ENCODE data around the gene HJURP.

Gene HJURP

DNA sequence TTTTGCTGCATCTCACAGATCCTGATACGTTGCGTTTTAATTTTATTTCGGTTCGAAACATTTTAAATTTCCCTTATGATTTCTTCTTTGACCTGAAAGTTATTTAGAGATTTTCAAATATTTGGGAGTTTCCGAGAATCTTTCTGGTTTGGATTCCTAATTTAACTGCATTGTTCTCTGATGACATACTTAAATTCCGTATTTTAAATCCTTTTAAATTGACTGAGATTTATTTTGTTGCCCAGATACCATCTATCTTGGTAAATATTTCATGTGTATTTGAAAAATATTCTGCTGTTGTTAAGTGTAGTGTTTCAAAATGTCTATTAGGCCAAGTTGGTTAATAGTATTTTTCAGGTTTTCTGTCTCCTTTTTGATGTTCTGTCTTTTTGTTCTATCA is 38.5 kb downstream of the HJURP start:
- no peak for DNase-seq (ENCODE audit: low read depth, low spot score)

DNA sequence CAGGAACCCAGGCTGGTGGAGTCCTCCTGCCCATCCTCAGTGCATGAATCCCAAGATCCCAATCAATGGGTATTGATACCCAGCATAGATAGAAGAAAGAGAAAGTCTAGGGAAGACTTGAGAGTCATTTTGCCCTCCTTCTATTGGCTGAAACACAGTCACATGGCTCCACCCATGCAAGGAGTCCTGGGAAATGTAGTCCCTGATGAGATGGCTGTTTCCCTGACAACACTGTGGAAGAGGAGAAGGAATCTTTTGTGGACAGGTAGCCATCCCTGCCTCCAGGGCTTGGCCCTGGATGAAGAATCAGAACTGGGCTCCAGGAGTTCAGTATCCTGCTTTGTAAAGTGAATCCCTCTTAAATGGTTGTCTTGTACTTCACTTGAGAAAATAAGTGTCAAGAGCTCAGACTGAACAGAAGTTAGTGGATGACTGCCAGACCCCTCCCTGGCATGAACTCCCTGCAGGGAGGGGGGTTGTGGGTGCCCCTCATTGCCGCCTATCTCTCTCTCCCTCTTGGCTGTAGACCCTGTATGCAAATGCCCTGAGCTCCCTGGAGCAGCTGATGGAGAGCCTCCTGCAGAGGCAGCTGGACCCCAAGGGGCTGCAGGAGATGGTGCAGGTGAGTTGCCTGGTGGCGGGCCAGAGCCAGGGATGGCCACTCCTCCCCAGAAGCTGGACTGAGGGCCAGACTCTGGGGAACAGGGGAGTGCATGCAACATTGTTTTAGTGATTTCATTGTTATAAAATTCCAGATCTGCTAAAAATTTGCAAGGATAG is 40.1 kb downstream of the HJURP start:
- DNase-seq (ENCODE audit: low read depth, low spot score), result no peak

DNA sequence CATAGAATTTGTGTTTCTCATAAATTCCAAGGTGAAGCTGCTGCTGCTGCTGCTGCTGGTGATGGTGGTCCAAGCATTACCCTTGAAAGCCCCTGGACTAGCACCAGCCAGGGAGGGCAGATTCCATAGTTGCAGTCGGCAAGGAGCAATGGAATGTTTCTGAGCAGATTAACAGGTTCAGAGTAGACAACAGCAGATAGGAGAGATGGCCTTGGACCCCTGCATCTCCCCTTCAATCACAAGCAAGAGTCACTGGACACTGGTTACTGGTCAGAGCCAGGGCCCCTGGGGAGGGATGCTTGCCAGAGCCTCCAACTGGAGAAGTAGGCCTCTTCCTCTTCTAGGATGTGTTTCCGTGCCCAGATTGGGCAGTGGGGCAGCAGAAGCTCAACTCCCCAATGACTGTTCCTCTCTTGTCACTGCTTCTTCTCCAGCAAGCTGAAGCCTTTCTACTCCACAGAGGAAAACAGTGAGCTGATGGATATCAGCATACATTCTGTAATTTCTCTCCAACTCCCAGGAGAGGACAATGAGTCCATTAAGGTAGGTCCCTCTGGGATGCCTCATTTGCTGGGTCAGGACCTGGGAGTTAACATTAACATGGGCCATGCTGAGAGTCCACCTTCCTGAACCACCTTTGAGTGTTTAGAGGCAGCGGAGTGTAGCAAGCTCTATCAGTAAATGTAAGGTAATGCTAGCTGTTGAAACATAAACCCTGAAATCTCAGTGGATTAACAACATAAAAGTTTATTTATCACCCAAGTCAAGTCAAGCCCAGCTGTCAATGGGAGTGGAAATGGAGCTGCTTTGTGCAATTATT is 40.9 kb downstream of the HJURP start:
- DNase-seq (ENCODE audit: low read depth, low spot score), result no peak

DNA sequence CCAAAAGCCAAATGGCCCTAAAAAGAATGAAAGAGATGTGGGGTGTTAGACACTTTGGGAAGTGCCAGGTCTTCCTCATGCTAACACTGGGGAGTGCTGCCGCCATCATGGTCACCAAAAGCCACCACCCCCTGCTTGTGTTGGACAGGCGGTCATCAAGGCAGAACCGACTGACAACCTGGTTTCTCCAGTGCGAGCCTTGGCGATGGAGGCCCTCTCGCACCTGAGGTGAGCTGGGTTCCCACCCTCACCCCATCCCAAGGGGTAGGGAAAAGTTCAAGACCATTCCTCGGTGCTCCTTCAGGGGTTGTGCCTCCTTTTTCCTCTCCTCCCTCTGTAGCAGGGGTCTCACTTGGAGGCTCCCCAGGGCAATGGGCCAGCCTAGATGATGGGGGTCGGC is 42.6 kb downstream of the HJURP start:
- no peak for DNase-seq (ENCODE audit: low read depth, low spot score)

DNA sequence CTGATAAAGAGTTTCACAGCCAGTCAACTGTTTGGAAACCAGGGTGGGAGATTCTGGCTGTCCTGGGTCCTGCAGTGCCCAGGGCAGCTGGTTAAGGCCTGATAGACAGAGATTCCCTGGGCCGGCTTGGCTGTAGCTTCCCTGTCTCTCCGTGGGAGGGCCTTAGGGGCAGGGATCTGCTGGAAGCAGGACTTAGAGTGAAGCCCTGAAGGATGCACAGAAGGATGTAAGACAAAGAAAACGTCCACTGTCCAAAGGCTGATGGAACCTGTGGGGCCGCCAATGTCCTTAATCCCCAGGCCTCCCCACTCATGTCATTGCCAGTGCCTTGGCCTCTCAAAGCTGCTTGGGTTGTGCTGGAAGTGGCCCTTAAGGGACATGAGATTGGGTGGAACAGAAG is 43.2 kb downstream of the HJURP start:
- DNase-seq (ENCODE audit: low read depth, low spot score), result no peak

DNA sequence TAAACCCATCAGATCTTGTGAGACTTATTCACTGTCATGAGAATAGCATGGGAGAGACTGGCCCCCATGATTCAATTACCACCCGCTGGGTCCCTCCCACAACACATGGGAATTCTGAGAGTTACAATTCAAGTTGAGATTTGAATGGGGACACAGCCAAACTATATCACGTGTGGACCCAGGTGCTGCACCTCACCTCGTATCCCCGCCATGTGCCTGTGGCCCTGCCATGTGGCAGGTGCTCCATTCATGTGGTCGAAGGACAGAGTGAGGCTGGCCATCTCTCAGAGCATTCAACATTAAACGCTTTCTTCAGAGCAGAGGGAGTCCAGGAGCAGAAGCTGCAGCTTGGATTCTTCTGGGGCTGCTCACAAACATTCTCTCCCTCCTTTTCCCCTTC is 44.0 kb downstream of the HJURP start:
- no peak for DNase-seq (ENCODE audit: low read depth, low spot score)

DNA sequence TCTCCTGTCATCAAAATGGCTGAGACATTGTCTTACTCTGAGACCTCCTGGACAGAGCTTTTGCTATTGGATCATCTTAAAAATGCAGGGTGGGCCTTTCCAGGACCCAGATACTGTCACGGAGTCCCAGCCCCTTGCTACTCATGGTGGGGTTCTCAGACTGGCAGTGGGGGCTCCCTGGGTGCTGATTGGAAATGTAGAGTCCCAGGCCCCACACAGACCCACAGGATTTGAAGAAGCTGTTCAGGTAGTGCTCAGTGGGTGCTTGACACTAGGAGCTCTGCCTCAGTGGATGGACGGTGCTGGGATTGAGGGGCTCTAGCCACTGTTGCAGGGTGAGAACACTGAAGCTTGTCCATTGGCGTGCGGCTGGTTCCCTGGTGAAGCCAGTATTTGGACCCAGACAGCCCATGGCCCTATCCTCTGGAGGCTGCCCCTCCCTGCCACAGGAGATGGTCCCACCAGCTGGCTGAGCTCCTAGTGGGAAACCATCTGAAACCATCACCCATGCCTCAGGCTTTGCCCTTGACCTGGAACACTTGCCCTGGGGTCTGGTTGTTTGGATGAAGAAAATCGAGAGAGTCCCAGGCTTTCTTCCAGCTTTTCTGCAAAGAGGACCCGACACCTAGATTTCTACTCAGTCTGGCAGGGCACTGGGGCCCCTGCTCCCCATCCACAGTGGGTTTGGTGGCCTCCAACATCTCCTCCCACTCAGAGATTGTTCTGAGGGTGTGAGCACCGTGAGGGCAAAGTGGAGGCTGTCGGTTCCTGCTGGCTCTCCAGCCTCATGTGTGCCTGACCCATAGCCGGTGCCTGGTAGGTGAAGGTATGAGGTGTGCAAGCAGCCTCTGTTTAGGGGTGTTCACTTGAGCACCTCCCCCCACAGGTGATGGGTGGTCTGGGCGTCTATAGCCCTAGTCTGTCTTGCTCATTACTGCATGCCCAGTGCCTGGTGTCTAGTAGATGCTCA is 46.1 kb downstream of the HJURP start:
- no peak for DNase-seq (ENCODE audit: low read depth, low spot score)

DNA sequence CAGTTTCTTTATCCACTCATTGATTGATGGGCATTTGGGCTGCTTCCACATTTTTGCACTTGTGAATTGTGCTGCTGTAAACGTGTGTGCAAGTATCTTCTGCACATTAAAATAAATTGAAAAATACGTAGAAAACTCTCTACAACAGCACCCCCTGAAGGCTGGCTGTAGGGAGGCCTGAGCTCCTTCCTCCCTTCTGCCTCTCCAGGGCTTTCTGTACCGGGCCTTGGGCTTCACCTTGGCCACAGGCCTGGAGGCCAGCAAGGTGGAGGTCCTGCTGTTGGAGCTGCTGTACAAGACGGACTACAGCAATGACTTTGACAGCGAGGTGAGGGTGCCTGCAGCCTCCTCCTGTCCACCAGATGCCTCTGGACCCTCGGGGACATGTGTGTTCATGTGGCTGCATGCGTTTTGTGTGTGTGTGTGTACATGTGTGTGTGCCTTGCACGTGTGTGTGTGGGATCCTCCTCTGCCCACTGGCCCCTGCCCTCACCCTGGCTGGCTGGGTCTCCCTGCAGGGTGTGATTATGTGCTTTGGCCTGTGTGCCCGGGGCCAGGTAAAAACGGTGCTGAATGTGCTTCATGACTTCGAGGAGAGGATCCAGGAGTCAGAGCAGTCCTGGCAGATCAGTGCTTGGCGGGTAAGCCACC is 47.0 kb downstream of the HJURP start:
- DNase-seq (ENCODE audit: low read depth, low spot score), result no peak

DNA sequence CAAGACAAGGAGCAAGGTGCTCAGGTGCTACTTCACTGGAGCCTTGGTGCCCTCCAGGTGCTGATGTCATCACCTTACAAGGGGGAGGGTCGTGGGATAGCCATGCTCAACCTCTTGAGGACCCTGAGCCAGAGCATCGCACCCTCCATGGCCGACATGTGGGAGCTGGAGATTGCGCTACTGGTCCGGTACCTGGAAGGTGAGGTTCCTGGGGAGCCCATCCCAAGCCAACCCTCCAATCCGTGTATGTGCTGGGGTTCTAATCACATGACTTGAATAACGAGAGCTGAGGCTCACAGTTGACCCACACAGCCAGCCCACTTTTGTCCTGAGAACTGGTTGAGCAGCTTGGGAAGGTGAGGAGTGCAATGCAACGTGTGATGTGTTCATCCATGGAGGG is 50.3 kb downstream of the HJURP start:
- DNase-seq (ENCODE audit: low read depth, low spot score), result no peak

DNA sequence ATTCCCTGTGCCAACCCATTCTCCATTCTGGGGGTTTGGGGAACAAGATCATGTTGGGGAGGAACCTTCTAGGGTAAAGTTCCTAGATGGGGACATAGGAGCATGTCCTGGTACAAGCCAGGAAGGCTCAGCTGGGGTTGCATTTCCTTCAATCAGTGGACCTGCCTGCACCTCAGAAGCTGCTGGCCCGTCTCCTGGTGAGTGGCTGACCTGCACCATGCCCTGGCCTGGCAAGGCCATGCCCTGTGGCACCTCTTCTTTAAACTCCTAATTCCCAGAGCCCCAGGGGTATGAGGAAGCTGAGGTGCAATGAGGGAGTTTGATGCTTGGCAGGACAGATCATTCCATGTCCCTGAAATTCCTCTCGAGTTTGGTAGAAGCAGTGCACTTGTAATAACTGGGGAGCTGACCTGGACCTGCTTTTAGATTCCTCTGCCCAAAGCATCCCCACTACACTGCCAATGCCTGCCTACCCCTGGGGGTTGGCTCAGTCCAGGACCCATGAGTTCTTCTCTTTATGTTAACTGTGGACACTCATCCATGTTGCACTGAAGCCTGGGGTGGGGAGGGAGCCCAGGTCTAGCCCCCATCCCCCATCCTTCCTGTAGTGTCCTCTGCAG is 50.9 kb downstream of the HJURP start:
- no peak for DNase-seq (ENCODE audit: low read depth, low spot score)

DNA sequence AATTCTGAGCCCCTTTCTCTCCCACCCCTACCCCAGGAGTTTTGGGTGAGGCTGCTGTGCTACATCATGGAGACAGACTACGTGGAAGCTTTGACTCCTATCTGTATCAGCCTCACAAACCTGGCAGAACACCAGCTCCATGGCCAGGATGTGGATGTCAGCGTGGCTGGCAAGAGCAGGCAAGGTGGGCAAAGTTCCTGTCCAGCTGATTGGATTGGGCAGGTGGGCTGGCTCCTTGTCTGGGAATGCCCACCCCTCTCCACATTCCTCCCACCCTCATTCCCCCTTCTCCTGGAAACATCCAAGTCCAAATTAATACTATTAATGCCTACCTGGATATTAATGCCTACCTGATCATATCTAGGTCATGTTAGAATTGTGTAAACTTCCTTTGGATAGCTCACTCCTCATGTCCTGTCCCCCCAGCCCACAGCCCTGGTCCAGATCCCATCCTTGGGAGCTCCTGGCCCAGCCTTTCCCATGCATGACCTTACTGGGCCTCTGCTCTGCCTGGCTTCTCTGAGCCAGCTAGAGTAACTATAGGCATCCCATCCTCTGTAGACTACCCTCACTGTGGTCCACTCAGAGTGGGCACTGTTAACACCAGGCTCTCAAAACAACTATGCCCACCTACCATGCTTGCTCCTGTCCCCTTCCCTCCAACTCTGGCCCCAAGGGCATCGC is 52.1 kb downstream of the HJURP start:
- no peak for DNase-seq (ENCODE audit: low read depth, low spot score)

DNA sequence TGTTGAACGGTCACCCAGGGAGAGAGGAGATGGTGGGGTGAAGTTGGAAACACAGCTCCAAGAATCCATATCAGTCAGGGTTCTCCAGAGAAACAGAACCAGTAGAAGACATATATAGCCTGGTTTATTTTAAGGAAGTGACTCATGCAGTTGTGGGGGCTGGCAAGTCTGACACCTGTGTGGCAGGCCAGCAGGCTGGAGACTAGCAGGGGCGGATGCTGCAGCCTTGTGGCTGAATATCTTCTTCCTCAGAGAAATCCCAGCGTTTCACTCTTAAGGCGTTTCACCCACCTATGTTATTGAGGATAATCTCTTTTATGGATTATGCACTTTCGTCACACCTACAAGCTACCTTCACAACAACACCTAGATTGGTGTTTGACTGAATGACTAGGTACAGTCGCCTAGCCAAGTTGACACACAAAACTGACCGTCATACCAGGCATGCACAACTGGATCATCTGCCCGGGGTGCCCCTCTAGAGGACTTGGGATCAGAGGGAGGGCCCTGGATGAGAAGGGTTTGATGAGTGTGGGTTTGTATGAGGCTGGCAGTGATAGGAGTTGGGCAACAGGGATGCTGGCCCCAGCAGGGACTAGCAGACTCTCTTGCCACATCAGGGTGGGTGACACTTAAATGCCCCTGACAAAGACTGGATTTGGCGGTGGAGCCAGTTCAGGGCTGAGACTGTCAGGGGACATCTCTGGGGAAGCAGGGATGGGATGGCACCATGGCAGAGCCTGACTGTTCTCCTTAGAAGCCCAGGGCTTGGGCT is 52.8 kb downstream of the HJURP start:
- no peak for DNase-seq (ENCODE audit: low read depth, low spot score)

DNA sequence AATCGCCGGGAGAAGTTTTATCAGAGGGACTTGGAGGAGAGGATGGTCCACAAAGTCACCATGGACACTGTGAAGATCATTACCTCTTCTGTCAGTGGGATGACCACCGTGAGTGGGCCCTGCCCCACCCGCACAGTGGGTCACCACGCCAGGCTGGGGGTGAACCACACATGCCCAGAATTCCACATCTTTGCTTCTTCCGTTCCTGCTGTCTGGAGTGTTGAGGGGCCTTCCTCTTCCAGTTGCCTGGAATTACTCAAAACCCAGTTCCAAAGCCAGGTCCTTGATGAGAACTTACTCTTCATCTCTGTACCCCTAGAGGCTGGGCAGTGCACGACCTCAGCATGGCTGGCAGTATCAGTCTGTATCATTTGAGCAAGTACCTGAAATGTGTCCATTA is 54.1 kb downstream of the HJURP start:
- no peak for DNase-seq (ENCODE audit: low read depth, low spot score)

DNA sequence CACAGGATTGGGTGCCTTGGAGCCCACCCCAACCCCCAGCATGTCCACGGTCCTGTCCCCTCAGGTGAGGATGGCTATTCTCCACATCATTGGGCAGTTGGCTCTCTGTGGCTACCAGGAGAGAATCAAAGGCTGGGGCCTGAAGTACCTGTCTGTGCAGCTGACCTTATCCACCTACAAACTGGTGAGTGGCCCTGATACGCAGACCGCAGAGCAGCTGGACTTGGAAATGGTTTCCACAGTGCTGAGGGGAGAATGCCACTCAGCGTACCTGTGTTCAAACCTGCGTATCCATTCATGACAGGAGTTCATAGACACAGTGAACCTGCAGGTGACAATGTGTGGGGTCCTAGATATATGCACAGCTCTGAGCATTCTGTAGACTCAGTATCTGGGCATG is 54.6 kb downstream of the HJURP start:
- no peak for DNase-seq (ENCODE audit: low read depth, low spot score)

DNA sequence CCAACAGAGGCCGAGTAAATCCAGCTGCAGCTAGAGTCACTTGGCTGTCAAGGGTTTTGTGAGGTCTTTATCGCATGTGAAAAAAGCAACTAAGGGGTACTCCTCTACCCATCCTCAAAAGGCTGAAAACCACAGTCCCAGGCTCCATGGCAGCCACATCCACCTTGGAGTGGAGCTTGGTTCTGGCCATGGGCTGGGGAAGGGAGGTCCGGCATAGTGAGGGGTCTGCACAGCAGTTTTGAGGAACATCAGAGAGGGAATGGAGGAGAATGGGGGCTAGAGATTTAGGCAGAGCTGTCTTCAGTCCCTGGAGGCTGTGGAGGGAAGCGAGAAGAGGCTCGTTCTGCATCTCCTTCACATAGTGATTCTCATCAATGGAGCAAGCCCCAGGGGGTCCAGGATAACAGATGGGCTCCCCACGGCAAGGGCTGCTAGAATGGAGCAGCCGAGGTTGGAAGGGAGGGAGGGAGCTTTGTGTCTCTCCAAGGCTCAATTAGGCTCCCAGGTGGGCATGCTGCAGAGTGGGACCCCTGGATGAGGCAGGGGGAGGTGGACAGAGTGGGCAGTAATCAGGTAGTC is 55.2 kb downstream of the HJURP start:
- no peak for DNase-seq (ENCODE audit: low read depth, low spot score)

DNA sequence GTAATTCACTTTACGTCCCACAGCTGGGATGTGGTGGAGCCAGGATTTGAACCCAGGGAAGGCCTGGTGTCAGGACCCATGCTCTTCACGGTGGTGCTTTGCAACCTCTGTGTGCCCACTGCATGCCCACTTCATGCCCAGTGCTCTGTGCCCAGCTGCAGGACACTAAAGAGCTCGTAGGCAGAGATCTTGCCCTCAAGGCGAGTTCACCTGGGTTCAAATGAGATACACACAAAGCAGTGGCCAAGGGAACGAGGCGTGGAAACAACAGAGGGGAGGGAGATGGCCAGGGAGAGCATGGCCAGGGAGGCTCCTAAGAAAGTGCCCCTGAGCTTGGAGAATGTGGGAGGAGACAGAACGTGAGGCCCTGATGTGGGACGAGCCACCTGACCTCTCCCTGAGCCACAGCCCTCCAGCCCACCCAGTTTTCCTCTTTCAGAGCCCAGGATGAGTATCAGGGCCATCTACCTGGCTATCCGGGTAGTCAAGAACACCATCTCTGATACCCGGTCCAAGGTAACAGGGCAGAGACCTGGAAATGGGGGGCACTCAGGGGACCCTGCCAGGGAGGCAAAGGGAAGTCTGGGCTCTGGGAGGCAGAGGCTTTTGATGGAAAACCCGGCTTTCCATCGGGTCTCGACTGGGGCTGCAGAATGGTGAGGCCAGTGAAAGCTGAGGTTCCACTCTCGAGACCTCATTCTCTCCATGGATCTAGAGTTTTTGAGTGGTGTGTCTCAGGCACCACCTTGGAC is 55.8 kb downstream of the HJURP start:
- DNase-seq (ENCODE audit: low read depth, low spot score), result no peak

DNA sequence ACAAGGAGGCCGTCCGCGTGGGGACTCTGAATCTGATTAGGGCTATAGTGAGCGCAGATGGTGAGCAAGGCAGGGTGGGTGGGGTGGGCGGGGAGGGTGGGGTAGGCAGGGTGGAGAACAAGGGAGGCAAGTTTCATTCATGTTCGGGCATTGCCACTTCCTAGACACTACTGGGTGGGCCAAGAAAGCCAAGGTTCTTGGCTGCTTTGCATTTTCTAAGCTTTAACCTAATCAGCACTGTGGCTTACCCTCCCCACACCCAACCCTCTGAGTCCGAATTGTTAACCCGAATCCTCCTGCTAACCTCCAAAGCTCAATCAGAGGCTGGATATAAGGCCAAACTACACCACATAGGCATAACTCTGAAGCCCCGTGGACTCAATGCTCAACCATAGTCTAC is 58.1 kb downstream of the HJURP start:
- no peak for DNase-seq (ENCODE audit: low read depth, low spot score)

DNA sequence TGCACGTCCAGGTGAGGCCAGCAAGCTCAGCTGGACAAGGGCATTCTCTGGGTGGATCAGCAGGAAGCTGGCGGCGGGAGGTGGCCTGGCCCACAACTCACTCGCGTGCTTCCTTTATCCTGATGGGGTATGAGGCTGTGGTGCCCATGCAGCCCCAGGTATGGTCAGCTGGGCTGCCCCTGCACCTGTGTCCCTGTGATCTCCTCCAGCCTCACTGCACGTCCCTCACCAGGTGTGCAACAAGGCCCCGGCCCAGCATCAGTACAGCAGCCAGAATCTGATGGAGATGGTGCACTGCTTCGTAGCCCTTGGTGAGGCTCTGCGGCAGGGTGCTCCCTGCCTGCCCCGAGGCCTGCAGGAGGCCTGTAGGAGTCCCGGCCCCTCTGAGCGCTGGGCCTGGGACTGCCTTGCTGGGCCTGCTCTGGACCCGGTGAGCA is 58.6 kb downstream of the HJURP start:
- no peak for DNase-seq (ENCODE audit: low read depth, low spot score)
